NB4 (cell line): Measurements from ENCODE around the gene BICRA.

ENCODE experiments used
- POLR2A ChIP-seq: IDR thresholded peaks from 2 replicates; pipeline ENCODE4 v1.6.1; 2011; ENCODE audit warnings: mild to moderate bottlenecking; ENCODE audit not compliant: insufficient read length; ENCODE audit errors: extremely low read depth
- TF ChIP-seq, protein P1 (sequence below): IDR thresholded peaks from one replicate; pipeline ENCODE4 v1.5.1; 2012; ENCODE audit warnings: low read depth, low read length

- TF ChIP-seq, protein P1, sequence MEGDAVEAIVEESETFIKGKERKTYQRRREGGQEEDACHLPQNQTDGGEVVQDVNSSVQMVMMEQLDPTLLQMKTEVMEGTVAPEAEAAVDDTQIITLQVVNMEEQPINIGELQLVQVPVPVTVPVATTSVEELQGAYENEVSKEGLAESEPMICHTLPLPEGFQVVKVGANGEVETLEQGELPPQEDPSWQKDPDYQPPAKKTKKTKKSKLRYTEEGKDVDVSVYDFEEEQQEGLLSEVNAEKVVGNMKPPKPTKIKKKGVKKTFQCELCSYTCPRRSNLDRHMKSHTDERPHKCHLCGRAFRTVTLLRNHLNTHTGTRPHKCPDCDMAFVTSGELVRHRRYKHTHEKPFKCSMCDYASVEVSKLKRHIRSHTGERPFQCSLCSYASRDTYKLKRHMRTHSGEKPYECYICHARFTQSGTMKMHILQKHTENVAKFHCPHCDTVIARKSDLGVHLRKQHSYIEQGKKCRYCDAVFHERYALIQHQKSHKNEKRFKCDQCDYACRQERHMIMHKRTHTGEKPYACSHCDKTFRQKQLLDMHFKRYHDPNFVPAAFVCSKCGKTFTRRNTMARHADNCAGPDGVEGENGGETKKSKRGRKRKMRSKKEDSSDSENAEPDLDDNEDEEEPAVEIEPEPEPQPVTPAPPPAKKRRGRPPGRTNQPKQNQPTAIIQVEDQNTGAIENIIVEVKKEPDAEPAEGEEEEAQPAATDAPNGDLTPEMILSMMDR = peak; percentile 99
- no peak for TF ChIP-seq POLR2A
Observed at GRCh38 chr19:47713046-47714021, 104.4 kb downstream of the BICRA start, which contains the start of gene EHD2.
